ENCODE data around the gene SYNE1. TPM values are rescaled to one million over a fixed set of nuclear protein-coding genes. Genes with fewer than 3 reads are reported as not detected.

SYNE1 gene
- total RNA-seq, 1 donor from 2014 or later = 43.8 TPM

DNA sequence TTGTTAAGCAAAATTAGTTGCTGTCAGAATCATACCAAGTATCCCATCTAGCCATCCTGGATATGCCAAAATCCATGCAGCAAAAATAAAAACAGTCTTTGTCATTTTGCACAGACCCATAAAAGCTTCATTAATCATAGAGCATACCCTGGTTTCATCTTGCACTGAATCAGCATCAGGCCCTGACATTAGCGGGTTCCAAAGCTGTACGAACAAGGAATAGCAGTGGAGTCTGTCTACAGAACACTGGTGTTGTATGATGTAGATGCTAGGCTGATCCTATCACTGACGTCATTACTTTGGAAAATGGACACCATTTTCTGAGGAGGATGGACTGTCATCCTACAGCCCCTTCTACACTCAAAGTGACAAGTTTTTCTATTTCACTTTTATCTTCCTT lies 514.1 kb downstream of the SYNE1 start:
- no peaks in the 10 kb centered on the region for H3K27me3 Mint-ChIP-seq
- H3K27ac Mint-ChIP-seq = no peak overlapping the region
- DNase-seq (ENCODE audit: low spot score, unreplicated experiment) = no peak
- TF ChIP-seq, protein P1, sequence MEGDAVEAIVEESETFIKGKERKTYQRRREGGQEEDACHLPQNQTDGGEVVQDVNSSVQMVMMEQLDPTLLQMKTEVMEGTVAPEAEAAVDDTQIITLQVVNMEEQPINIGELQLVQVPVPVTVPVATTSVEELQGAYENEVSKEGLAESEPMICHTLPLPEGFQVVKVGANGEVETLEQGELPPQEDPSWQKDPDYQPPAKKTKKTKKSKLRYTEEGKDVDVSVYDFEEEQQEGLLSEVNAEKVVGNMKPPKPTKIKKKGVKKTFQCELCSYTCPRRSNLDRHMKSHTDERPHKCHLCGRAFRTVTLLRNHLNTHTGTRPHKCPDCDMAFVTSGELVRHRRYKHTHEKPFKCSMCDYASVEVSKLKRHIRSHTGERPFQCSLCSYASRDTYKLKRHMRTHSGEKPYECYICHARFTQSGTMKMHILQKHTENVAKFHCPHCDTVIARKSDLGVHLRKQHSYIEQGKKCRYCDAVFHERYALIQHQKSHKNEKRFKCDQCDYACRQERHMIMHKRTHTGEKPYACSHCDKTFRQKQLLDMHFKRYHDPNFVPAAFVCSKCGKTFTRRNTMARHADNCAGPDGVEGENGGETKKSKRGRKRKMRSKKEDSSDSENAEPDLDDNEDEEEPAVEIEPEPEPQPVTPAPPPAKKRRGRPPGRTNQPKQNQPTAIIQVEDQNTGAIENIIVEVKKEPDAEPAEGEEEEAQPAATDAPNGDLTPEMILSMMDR (IDR thresholded peaks at IDR 0.05; ENCODE audit: unreplicated experiment) = no peak
- H3K4me3 Mint-ChIP-seq (ENCODE audit: low read depth) = no peak overlapping the region
- H3K9me3 Mint-ChIP-seq (ENCODE audit: low read depth) = peaks cover 3% of the 10 kb centered on the region
- H3K4me1 Mint-ChIP-seq (ENCODE audit: low read depth) = peaks cover 1% of the 10 kb centered on the region
- H3K36me3 Mint-ChIP-seq (ENCODE audit: insufficient read depth) = peaks cover 7% of the 10 kb centered on the region

DNA sequence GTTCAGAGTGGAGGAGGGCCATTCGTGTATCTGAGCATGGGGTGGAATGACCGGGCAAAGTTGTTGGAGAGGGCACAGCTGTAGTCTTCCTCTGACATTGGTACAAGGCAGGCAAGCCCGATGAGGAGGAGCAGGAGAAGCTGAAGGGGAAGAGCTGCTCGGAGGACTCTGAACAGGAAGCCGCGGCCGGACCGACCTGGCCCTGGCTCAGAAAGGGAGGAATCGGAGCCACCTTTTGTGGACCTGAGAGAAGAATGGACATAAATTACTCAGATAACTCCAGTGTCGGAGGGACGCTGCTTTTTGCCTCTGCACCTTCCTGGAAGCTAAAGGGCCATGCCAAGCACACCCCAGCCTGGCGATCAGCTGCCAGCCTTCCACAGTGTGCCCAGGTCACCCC lies 514.7 kb downstream of the SYNE1 start:
- peaks cover 3% of the 10 kb centered on the region for H3K9me3 Mint-ChIP-seq (ENCODE audit: low read depth)
- H3K36me3 Mint-ChIP-seq (ENCODE audit: insufficient read depth) = peaks cover 7% of the 10 kb centered on the region
- no peak overlapping the region for H3K27ac Mint-ChIP-seq
- peaks cover under 1% of the 10 kb centered on the region for H3K4me1 Mint-ChIP-seq (ENCODE audit: low read depth)
- H3K4me3 Mint-ChIP-seq (ENCODE audit: low read depth) = no peak overlapping the region
- no peak for DNase-seq (ENCODE audit: low spot score, unreplicated experiment)
- H3K27me3 Mint-ChIP-seq = no peaks in the 10 kb centered on the region
- TF ChIP-seq, protein P1 (IDR thresholded peaks at IDR 0.05; ENCODE audit: unreplicated experiment) = no peak

DNA sequence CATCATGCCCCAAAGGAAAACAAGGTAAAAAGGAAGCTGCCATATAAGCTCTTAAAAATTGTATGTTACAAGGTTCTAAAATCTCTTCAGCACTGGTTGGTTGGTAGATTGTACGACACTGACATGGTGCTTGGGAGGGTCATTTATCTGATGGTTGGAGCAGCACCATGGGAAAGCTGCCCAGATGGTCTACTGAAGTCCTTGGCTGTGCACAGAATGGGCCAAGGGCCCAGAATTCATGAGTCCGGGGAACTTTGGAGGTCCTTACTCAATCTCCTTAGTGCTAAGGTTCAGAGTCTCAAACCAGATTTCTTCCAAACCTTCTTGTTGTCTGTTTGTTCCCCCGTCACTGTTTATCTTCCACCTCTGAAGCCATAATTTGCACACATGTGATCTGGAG lies 515.3 kb downstream of the SYNE1 start:
- no peaks in the 10 kb centered on the region for H3K4me1 Mint-ChIP-seq (ENCODE audit: low read depth)
- no peak overlapping the region for H3K4me3 Mint-ChIP-seq (ENCODE audit: low read depth)
- H3K27ac Mint-ChIP-seq = no peak overlapping the region
- H3K36me3 Mint-ChIP-seq (ENCODE audit: insufficient read depth) = peaks cover 7% of the 10 kb centered on the region
- H3K27me3 Mint-ChIP-seq = no peaks in the 10 kb centered on the region
- TF ChIP-seq, protein P1 (IDR thresholded peaks at IDR 0.05; ENCODE audit: unreplicated experiment) = no peak
- peaks cover 3% of the 10 kb centered on the region for H3K9me3 Mint-ChIP-seq (ENCODE audit: low read depth)
- no peak for DNase-seq (ENCODE audit: low spot score, unreplicated experiment)

DNA sequence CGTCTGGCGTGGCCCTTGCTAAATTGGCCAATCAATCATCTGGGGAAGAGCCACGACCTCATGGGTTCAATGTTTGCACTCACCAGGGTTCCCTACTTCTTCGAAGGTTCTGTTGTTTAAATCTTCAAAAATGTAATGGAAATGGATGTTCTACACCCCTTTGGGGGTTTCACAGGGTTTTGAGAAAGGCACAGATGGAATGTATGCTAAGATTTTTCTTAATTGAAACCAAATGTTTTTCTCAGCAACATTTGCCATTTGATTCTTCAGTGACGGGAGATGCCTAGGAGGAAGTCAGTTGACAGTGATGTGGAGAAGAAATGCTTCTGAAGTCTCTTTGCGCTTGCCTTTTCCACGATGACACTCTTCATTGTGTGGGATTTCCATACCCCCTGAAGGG lies 517.3 kb downstream of the SYNE1 start:
- TF ChIP-seq, protein P1 (IDR thresholded peaks at IDR 0.05; ENCODE audit: unreplicated experiment) = no peak
- Mint-ChIP-seq H3K27me3 (no peaks in the 10 kb centered on the region), H3K27ac (no peak overlapping the region), H3K4me3 (ENCODE audit: low read depth) (no peak overlapping the region), H3K9me3 (ENCODE audit: low read depth) (peaks cover 3% of the 10 kb centered on the region), H3K4me1 (ENCODE audit: low read depth) (no peaks in the 10 kb centered on the region), H3K36me3 (ENCODE audit: insufficient read depth) (peaks cover 7% of the 10 kb centered on the region)
- no peak for DNase-seq (ENCODE audit: low spot score, unreplicated experiment)

DNA sequence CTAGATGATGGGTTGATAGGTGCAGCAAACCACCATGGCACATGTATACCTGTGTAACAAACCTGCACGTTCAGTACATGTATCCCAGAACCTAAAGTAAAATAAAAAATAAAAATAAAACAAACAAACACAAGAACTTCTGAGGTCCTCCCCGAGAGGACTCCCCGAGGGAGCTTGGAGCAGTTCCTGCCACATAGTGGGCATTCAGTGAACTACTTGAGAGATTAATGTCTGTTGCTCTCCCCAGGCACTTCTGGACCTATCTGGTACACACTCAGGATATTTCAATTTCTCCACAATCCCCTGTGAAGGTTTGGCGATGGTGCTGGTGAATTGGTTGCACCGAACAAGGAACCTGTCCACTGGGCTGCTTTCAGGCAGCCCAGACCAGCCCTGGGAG lies 518.5 kb downstream of the SYNE1 start:
- H3K27me3 Mint-ChIP-seq = no peaks in the 10 kb centered on the region
- H3K27ac Mint-ChIP-seq = no peak overlapping the region
- no peaks in the 10 kb centered on the region for H3K4me1 Mint-ChIP-seq (ENCODE audit: low read depth)
- no peak for DNase-seq (ENCODE audit: low spot score, unreplicated experiment)
- H3K36me3 Mint-ChIP-seq (ENCODE audit: insufficient read depth) = peaks cover 6% of the 10 kb centered on the region
- H3K4me3 Mint-ChIP-seq (ENCODE audit: low read depth) = no peak overlapping the region
- H3K9me3 Mint-ChIP-seq (ENCODE audit: low read depth) = peaks cover 3% of the 10 kb centered on the region
- TF ChIP-seq, protein P1 (IDR thresholded peaks at IDR 0.05; ENCODE audit: unreplicated experiment) = no peak
